Esophagus squamous epithelium (tissue), 4 donors: Measurements from ENCODE around the gene LMX1B.

Source experiments
- POLR2A ChIP-seq, 4 donors: fragments of 450-650 bp; IDR thresholded peaks; one replicate each; pipeline ENCODE4 v1.6.1; 2017; ENCODE audit warnings: antibody characterized with exemption in 4 of 4, mild to moderate bottlenecking in 4 of 4, moderate library complexity in 3 of 4
- TF ChIP-seq, protein P1 (sequence below), 6 experiments: fragments of 450-650 bp in 4 of 6; fragments of 200-600 bp in 2 of 6; sonication (generic) in 2 of 6; IDR thresholded peaks; one replicate each; pipeline ENCODE4 v1.5.1; 2016 to 2019; ENCODE audit warnings: antibody characterized with exemption in 6 of 6, mild to moderate bottlenecking in 4 of 6, moderate library complexity in 4 of 6

DNA sequence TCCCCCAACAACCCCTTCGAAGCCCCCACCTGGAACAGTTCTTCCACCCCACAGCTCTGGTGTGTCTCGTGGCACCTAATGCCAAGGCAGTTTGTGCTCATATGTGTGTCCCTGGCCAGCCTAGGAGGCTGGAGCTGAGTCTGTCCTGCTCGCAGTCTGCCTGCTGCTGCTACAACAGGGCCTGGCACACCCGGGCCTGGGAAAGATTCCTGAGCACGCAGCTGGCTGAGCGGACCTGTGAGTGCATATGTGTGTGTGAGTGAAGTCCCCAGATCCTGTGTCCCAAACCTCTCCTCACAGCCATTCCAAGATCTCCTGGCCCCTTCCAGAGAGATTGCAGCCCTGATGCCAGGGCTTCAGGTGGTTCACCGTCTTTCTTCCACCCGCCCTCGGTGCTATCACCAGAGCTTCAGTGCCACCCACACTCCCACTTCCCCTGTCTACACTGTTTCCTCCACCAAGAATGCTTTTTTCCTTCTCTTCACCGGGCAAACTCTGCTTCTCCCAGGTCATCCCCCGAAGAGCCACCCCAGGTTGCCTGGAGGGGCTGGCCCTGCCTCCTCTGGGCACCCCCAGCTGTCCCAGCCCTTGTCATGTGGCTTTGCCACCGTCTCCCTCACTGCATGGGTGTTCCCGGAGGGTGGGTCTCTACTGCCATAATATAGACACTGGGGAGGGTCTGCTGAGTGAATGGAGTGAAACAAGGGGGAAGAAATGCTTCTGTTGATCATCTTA lies 28.4 kb downstream of the LMX1B start:
- TF ChIP-seq, protein P1, sequence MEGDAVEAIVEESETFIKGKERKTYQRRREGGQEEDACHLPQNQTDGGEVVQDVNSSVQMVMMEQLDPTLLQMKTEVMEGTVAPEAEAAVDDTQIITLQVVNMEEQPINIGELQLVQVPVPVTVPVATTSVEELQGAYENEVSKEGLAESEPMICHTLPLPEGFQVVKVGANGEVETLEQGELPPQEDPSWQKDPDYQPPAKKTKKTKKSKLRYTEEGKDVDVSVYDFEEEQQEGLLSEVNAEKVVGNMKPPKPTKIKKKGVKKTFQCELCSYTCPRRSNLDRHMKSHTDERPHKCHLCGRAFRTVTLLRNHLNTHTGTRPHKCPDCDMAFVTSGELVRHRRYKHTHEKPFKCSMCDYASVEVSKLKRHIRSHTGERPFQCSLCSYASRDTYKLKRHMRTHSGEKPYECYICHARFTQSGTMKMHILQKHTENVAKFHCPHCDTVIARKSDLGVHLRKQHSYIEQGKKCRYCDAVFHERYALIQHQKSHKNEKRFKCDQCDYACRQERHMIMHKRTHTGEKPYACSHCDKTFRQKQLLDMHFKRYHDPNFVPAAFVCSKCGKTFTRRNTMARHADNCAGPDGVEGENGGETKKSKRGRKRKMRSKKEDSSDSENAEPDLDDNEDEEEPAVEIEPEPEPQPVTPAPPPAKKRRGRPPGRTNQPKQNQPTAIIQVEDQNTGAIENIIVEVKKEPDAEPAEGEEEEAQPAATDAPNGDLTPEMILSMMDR (IDR thresholded peaks at IDR 0.05): no peak
- no peak for TF ChIP-seq POLR2A (IDR thresholded peaks at IDR 0.05)
